WTC11 (cell line): Measurements from ENCODE around the gene PAFAH2. TPM values are rescaled to one million over a fixed set of nuclear protein-coding genes. Genes with fewer than 3 reads are reported as not detected.
A peak's percentile ranks its signal among the peaks of the same experiment; 100 is the strongest.

Experiments used
- ATAC-seq: fragments of 200-7000 bp; cut with Tn5 transposase; 2 replicates; pipeline ENCODE4 v1.10.0; 2021; ENCODE audit warnings: mild to moderate bottlenecking, moderate library complexity
- CTCF ChIA-PET: fragments of 300-600 bp; sonication (Branson Sonifier 250); formaldehyde crosslinking; loops from one replicate; lab custom pipeline; 2021; ENCODE audit warnings: antibody characterized with exemption; lab: Charles Lee
- POLR2A ChIA-PET: fragments of 350-600 bp; sonication (Branson Sonifier 250); formaldehyde crosslinking; loops from one replicate; lab custom pipeline; 2021; ENCODE audit warnings: antibody characterized with exemption; lab: Charles Lee
- DNase-seq: peaks from one replicate; pipeline ENCODE4 v3.0.0; 2021; ENCODE audit warnings: low spot score
- H3K27ac Mint-ChIP-seq: 2 replicates; pipeline ENCODE4 v1.8.0; 2021; ENCODE audit warnings: mixed read lengths
- H3K27me3 Mint-ChIP-seq: 2 replicates; pipeline ENCODE4 v1.8.0; 2021; ENCODE audit warnings: low read depth, mild to moderate bottlenecking, moderate library complexity, mixed read lengths
- H3K36me3 Mint-ChIP-seq: 2 replicates; pipeline ENCODE4 v1.8.0; 2021; ENCODE audit warnings: mixed read lengths
- H3K4me1 Mint-ChIP-seq: 2 replicates; pipeline ENCODE4 v1.8.0; 2022; ENCODE audit warnings: mixed read lengths
- H3K4me3 Mint-ChIP-seq: 2 replicates; pipeline ENCODE4 v1.8.0; 2021; ENCODE audit warnings: mild to moderate bottlenecking, moderate library complexity, mixed read lengths
- H3K9me3 Mint-ChIP-seq: 2 replicates; pipeline ENCODE4 v1.8.0; 2021; ENCODE audit warnings: mixed read lengths
- CREB1 ChIP-seq: sonication (generic); formaldehyde crosslinking; IDR thresholded peaks from 2 replicates; pipeline ENCODE4 v1.8.0; 2023; ENCODE audit warnings: mild to moderate bottlenecking, missing genetic modification reagents
- FOXP1 ChIP-seq: sonication (generic); formaldehyde crosslinking; IDR thresholded peaks from 2 replicates; pipeline ENCODE4 v1.8.0; 2022; ENCODE audit warnings: missing genetic modification reagents, mild to moderate bottlenecking, moderate library complexity, borderline replicate concordance
- GABPB1 ChIP-seq: sonication (generic); formaldehyde crosslinking; IDR thresholded peaks from 2 replicates; pipeline ENCODE4 v1.8.1; 2023; ENCODE audit warnings: mild to moderate bottlenecking, missing genetic modification reagents
- IRF2 ChIP-seq: sonication (generic); formaldehyde crosslinking; IDR thresholded peaks from 2 replicates; pipeline ENCODE4 v1.8.0; 2022; ENCODE audit warnings: low read depth, missing genetic modification reagents, borderline replicate concordance
- KAT7 ChIP-seq: sonication (generic); formaldehyde crosslinking; IDR thresholded peaks from 2 replicates; pipeline ENCODE4 v1.8.1; 2023; ENCODE audit warnings: missing genetic modification reagents, mild to moderate bottlenecking, borderline replicate concordance
- MXD4 ChIP-seq: fragments of 250-450 bp; sonication (Bioruptor Pico); IDR thresholded peaks from 2 replicates; pipeline ENCODE4 v1.8.0; 2021; ENCODE audit warnings: mild to moderate bottlenecking, moderate library complexity, borderline replicate concordance
- MYBL2 ChIP-seq: sonication (generic); formaldehyde crosslinking; IDR thresholded peaks from 2 replicates; pipeline ENCODE4 v1.8.1; 2023; ENCODE audit warnings: mild to moderate bottlenecking, moderate library complexity, missing genetic modification reagents
- NFATC4 ChIP-seq: fragments of 250-450 bp; sonication (Bioruptor Pico); IDR thresholded peaks from 2 replicates; pipeline ENCODE4 v1.9.0; 2021; ENCODE audit warnings: mild to moderate bottlenecking
- ZNF219 ChIP-seq: sonication (generic); formaldehyde crosslinking; IDR thresholded peaks from 2 replicates; pipeline ENCODE4 v1.8.0; 2023; ENCODE audit warnings: missing genetic modification reagents, mild to moderate bottlenecking, borderline replicate concordance
- ZNF263 ChIP-seq: sonication (generic); formaldehyde crosslinking; IDR thresholded peaks from 2 replicates; pipeline ENCODE4 v1.8.1; 2022; ENCODE audit warnings: low read depth, mild to moderate bottlenecking, moderate library complexity, missing genetic modification reagents
- ZNF396 ChIP-seq: fragments of 250-450 bp; sonication (Bioruptor Pico); IDR thresholded peaks from 2 replicates; pipeline ENCODE4 v1.8.0; 2021; ENCODE audit warnings: mild to moderate bottlenecking, moderate library complexity, borderline replicate concordance
- ZNF512 ChIP-seq: sonication (generic); formaldehyde crosslinking; IDR thresholded peaks from 2 replicates; pipeline ENCODE4 v1.8.1; 2022; ENCODE audit warnings: missing genetic modification reagents, borderline replicate concordance
- ZSCAN18 ChIP-seq: fragments of 250-450 bp; sonication (Bioruptor Pico); IDR thresholded peaks from 2 replicates; pipeline ENCODE4 v2.1.2; 2022; ENCODE audit warnings: mild to moderate bottlenecking, moderate library complexity
- total RNA-seq: library from RNA; stranded (reverse); gene quantifications from 3 replicates; pipeline ENCODE4 v1.2.3, GENCODE V29; 2021
- TF ChIP-seq, protein P1 (sequence below): sonication (generic); formaldehyde crosslinking; IDR thresholded peaks from 2 replicates; pipeline ENCODE4 v1.8.0; 2023; ENCODE audit warnings: missing genetic modification reagents, mild to moderate bottlenecking, borderline replicate concordance
- TF ChIP-seq, protein P2 (sequence below): sonication (generic); formaldehyde crosslinking; IDR thresholded peaks from 2 replicates; pipeline ENCODE4 v1.8.0; 2022; ENCODE audit warnings: mild to moderate bottlenecking, missing genetic modification reagents
- TF ChIP-seq, protein P3 (sequence below): sonication (generic); formaldehyde crosslinking; IDR thresholded peaks from 2 replicates; pipeline ENCODE4 v1.8.1; 2023; ENCODE audit warnings: mild to moderate bottlenecking, moderate library complexity, missing genetic modification reagents
- TF ChIP-seq, protein P4 (sequence below): sonication (generic); formaldehyde crosslinking; IDR thresholded peaks from 2 replicates; pipeline ENCODE4 v1.8.0; 2022; ENCODE audit warnings: mild to moderate bottlenecking, missing genetic modification reagents
- TF ChIP-seq, protein P5 (sequence below): fragments of 250-450 bp; sonication (Bioruptor Pico); IDR thresholded peaks from 2 replicates; pipeline ENCODE4 v1.9.0; 2021; ENCODE audit warnings: moderate library complexity, mild to moderate bottlenecking, inconsistent platforms, borderline replicate concordance

Gene PAFAH2
- total RNA-seq, 1 experiment from 2014 or later: 11.5 TPM

- TF ChIP-seq, protein P1, sequence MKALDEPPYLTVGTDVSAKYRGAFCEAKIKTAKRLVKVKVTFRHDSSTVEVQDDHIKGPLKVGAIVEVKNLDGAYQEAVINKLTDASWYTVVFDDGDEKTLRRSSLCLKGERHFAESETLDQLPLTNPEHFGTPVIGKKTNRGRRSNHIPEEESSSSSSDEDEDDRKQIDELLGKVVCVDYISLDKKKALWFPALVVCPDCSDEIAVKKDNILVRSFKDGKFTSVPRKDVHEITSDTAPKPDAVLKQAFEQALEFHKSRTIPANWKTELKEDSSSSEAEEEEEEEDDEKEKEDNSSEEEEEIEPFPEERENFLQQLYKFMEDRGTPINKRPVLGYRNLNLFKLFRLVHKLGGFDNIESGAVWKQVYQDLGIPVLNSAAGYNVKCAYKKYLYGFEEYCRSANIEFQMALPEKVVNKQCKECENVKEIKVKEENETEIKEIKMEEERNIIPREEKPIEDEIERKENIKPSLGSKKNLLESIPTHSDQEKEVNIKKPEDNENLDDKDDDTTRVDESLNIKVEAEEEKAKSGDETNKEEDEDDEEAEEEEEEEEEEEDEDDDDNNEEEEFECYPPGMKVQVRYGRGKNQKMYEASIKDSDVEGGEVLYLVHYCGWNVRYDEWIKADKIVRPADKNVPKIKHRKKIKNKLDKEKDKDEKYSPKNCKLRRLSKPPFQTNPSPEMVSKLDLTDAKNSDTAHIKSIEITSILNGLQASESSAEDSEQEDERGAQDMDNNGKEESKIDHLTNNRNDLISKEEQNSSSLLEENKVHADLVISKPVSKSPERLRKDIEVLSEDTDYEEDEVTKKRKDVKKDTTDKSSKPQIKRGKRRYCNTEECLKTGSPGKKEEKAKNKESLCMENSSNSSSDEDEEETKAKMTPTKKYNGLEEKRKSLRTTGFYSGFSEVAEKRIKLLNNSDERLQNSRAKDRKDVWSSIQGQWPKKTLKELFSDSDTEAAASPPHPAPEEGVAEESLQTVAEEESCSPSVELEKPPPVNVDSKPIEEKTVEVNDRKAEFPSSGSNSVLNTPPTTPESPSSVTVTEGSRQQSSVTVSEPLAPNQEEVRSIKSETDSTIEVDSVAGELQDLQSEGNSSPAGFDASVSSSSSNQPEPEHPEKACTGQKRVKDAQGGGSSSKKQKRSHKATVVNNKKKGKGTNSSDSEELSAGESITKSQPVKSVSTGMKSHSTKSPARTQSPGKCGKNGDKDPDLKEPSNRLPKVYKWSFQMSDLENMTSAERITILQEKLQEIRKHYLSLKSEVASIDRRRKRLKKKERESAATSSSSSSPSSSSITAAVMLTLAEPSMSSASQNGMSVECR (CRISPR knock-in tag): no peak
- TF ChIP-seq FOXP1: peak; percentile 66; the same call in 1 of the 2 replicates
- TF ChIP-seq, protein P2, sequence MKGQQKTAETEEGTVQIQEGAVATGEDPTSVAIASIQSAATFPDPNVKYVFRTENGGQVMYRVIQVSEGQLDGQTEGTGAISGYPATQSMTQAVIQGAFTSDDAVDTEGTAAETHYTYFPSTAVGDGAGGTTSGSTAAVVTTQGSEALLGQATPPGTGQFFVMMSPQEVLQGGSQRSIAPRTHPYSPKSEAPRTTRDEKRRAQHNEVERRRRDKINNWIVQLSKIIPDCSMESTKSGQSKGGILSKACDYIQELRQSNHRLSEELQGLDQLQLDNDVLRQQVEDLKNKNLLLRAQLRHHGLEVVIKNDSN (CRISPR knock-in tag): no peak
Observed at GRCh38 chr1:26045722-26046245, 47.9 kb upstream of the PAFAH2 start, which contains the start of gene SLC30A2 (continued).

DNA sequence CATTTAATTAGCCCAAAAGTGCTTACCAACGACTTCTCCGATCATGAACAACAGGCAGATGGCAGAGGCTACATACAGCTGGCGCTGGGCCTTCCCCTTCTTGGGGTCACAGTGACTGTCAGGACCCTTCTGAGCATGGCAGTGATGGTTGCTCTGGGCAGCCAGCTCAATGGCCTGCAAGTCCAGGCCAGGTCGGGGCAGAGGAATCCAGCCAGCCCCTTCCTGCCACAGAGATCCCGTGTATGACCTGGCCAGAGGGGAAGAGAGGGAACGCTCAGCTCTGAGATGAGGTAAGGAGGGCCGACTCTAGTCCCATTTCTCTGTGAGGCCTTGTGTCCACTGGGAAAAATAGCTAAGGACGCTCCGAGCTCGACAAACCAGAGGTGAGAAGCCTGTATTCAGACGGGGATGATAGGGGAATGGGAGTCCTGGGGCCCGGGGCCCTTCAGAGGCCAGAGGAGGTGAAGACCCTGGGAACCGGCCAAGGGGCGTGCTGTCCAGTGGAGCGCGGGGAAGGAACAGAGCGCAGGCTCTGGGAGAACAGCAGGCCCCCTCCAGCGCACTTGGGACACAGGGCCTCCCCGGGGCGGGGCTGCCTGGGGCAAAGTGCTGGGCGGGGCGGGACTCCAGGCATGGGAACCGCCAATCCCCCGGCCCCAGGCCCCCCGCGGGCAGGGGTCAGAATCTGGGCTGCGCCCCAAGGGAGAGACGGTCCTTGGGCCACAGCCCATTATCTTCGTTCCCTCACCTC is 47.3 kb upstream of the PAFAH2 start:
- H3K27me3 Mint-ChIP-seq: peaks cover 87% of the 10 kb centered on the region
- peaks cover 3% of the 10 kb centered on the region for H3K4me1 Mint-ChIP-seq
- ChIA-PET CTCF (interaction anchor here (0.7 to 3.7 kb wide), 7 partner anchors 9 to 277 kb away, joined by 3 to 55 read pairs (median 3); partner anchors contain the start of genes PAFAH2 and ZNF593), POLR2A (interaction anchor here (0.9 kb wide), 1 partner anchor 11 kb away, joined by 4 read pairs; no protein-coding TSS in a partner anchor)
- ATAC-seq: peak; percentile 38
- peak overlapping the region; percentile 46 for H3K4me3 Mint-ChIP-seq
- no peaks in the 10 kb centered on the region for H3K9me3 Mint-ChIP-seq
- H3K36me3 Mint-ChIP-seq: no peaks in the 10 kb centered on the region
- peak; percentile 42 for DNase-seq
- H3K27ac Mint-ChIP-seq: no peak overlapping the region
- no peak for TF ChIP-seq ZSCAN18 (CRISPR knock-in tag)
- TF ChIP-seq, protein P3, sequence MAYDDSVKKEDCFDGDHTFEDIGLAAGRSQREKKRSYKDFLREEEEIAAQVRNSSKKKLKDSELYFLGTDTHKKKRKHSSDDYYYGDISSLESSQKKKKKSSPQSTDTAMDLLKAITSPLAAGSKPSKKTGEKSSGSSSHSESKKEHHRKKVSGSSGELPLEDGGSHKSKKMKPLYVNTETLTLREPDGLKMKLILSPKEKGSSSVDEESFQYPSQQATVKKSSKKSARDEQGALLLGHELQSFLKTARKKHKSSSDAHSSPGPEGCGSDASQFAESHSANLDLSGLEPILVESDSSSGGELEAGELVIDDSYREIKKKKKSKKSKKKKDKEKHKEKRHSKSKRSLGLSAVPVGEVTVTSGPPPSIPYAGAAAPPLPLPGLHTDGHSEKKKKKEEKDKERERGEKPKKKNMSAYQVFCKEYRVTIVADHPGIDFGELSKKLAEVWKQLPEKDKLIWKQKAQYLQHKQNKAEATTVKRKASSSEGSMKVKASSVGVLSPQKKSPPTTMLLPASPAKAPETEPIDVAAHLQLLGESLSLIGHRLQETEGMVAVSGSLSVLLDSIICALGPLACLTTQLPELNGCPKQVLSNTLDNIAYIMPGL (CRISPR knock-in tag): no peak
- TF ChIP-seq MYBL2 (CRISPR knock-in tag): no peak

DNA sequence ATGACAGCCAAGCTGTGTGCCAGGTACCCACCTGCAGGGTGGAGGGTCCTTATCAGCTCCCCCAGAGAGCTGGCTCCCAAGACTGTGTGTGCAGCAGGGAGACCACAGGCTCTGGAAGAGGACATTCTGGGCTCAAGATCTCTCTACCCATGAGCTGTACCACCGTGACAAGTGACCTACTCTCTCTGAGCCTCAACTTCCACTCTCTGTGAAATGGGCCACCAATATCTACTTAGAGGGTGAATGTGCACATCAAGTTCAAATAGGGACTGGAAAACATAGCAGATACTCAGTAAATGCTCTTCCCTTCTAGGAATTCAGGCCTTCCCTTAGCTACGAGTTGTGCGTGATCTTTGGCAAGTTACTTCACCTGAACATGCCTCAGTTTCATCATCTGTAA is 46.6 kb upstream of the PAFAH2 start:
- CTCF ChIA-PET: interaction anchor here (1.0 to 3.7 kb wide), 5 partner anchors 9 to 101 kb away, joined by 3 to 55 read pairs (median 7); partner anchors contain the start of gene PAFAH2
- no peak for TF ChIP-seq CREB1 (CRISPR knock-in tag)
- TF ChIP-seq NFATC4 (CRISPR knock-in tag): no peak
- no peak for TF ChIP-seq ZNF263
- no peak for TF ChIP-seq GABPB1 (CRISPR knock-in tag)
- no peak for TF ChIP-seq IRF2 (CRISPR knock-in tag)
- TF ChIP-seq, protein P4, sequence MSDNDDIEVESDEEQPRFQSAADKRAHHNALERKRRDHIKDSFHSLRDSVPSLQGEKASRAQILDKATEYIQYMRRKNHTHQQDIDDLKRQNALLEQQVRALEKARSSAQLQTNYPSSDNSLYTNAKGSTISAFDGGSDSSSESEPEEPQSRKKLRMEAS: no peak
- TF ChIP-seq KAT7 (CRISPR knock-in tag): no peak
- TF ChIP-seq MXD4 (CRISPR knock-in tag): no peak
- TF ChIP-seq, protein P5, sequence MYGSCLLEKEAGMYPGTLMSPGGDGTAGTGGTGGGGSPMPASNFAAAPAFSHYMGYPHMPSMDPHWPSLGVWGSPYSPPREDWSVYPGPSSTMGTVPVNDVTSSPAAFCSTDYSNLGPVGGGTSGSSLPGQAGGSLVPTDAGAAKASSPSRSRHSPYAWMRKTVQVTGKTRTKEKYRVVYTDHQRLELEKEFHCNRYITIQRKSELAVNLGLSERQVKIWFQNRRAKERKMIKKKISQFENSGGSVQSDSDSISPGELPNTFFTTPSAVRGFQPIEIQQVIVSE (CRISPR knock-in tag): no peak
- no peak for TF ChIP-seq ZNF219 (CRISPR knock-in tag)
- TF ChIP-seq ZNF512: no peak
- no peak for TF ChIP-seq ZNF396 (CRISPR knock-in tag)

More for the DNA sequence above, 46.6 kb upstream of the PAFAH2 start:
- Mint-ChIP-seq H3K4me3 (no peak overlapping the region), H3K27ac (no peak overlapping the region), H3K9me3 (no peaks in the 10 kb centered on the region), H3K36me3 (no peaks in the 10 kb centered on the region), H3K4me1 (peaks cover 3% of the 10 kb centered on the region), H3K27me3 (peaks cover 80% of the 10 kb centered on the region)
- POLR2A ChIA-PET: interaction anchor here (0.9 kb wide), 1 partner anchor 10 kb away, joined by 4 read pairs; no protein-coding TSS in a partner anchor
- ATAC-seq: no peak
- no peak for DNase-seq
